Kidney (tissue), 14 donors: ENCODE results near the gene RNF150. TPM values are rescaled to one million over a fixed set of nuclear protein-coding genes. Genes with fewer than 3 reads are reported as not detected.
A peak's percentile ranks its signal among the peaks of the same experiment; 100 is the strongest.

ENCODE experiments used
- DNase-seq, 5 donors: peaks; one replicate each; pipeline ENCODE4 v3.0.0-alpha.2; 2013 to 2020
- FAIRE-seq: peaks from 2 replicates; lab custom pipeline; 2012; peaks lifted over from hg19 to GRCh38; lab: Jason Lieb, UNC
- H3K27ac ChIP-seq, 2 donors: one replicate each; pipeline ENCODE4 v1.7.0; 2013; ENCODE audit warnings: low read depth in 2 of 2, low read length in 2 of 2, inconsistent platforms in 1 of 2
- H3K27me3 ChIP-seq: one replicate; pipeline ENCODE4 v1.7.1; 2013; ENCODE audit warnings: low read length, inconsistent platforms; ENCODE audit not compliant: control insufficient read depth, insufficient read depth
- H3K36me3 ChIP-seq, 3 donors: one replicate each; pipeline versions ENCODE4 v1.7.0 to v1.7.1; 2013; ENCODE audit warnings: low read length in 3 of 3, control low read depth in 1 of 3, inconsistent platforms in 1 of 3; ENCODE audit not compliant: insufficient read depth in 3 of 3, control insufficient read depth in 2 of 3
- H3K4me1 ChIP-seq, 3 donors: one replicate each; pipeline versions ENCODE4 v1.7.0 to v1.7.1; 2013; ENCODE audit warnings: low read length in 3 of 3, inconsistent platforms in 1 of 3, low read depth in 1 of 3; ENCODE audit not compliant: control insufficient read depth in 2 of 3, insufficient read depth in 2 of 3
- H3K4me3 ChIP-seq, 3 donors: one replicate each; pipeline versions ENCODE4 v1.7.0 to v1.8.1; 2013; ENCODE audit warnings: low read length in 3 of 3, control low read depth in 1 of 3, inconsistent platforms in 1 of 3
- H3K9ac ChIP-seq, 3 donors: one replicate each; pipeline versions ENCODE4 v1.7.0 to v1.7.1; 2013; ENCODE audit warnings: low read length in 3 of 3, control low read depth in 1 of 3, inconsistent platforms in 1 of 3
- H3K9me3 ChIP-seq, 3 donors: one replicate each; pipeline versions ENCODE4 v1.7.0 to v1.7.1; 2013; ENCODE audit warnings: low read length in 3 of 3, control low read depth in 1 of 3, inconsistent platforms in 1 of 3; ENCODE audit not compliant: control insufficient read depth in 2 of 3, insufficient read depth in 1 of 3
- intact Hi-C: fragments of 100-400 bp; cut with DNase I; formaldehyde crosslinking; loops from one replicate; pipeline ENCODE4 v1.11.1; 2022
- polyA plus RNA-seq: library from polyadenylated mRNA; stranded (reverse); fragments of 350-450 nt; fragmentation: Illumina TruSeq; extraction: RNeasy Lipid Tissue Mini Kit (QIAGEN cat#74804); gene quantifications from one replicate; pipeline ENCODE4 v1.2.3, GENCODE V29; 2014; ENCODE audit warnings: low read depth, low replicate concordance; ENCODE audit not compliant: insufficient read depth
- total RNA-seq: library from RNA; stranded (reverse); fragmentation: NEBNext Ultra II Directional; extraction: Animal tissue kit (Norgen Biotek cat#: 25700); gene quantifications from one replicate; pipeline ENCODE4 v1.2.1, GENCODE V29; 2021
- TF ChIP-seq, protein P1 (sequence below): IDR thresholded peaks from 3 replicates; pipeline ENCODE4 v1.5.1; 2012; ENCODE audit warnings: mild to moderate bottlenecking, moderate library complexity, borderline replicate concordance; ENCODE audit not compliant: insufficient read depth; ENCODE audit errors: extremely low read depth
- donor health status: control.
- donor health status: control.
- donor health status: control.
- donor health status: control.
- donor health status: control.
- donor health status: DM: yes; HTN: yes; CAD: no.
- donor health status: Normal renal cell carcinoma (clear cell type).

Gene RNF150
- total and polyA plus RNA-seq, 2 donors from 2014 or later: 5.0 to 34.2 TPM

DNA sequence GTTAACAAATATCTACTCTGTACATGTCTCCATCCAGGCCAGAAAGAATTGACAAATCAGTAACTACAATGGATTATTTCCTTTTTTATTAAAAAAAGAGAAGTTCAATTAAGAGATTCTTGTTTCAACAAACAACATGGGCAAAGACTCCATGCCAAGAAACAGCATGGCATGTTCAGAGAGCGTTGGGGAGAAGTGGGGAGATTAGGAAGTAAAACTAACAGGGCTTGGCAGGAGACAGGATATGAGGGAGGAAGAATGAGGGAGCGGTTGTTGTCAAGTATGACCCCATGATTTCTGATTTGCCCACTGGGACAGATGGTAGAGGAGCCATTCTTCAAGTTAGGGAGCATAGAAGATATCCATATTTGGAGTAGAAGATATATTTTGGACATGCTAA is 128.4 kb downstream of the RNF150 start:
- no peak for FAIRE-seq
- intact Hi-C loops: no loop called here
- Histone ChIP-seq H3K27ac (no peak overlapping the region), H3K27me3 (no peaks in the 10 kb centered on the region), H3K4me3 (no peak overlapping the region), H3K4me1 (peaks cover 0 to 5% (median 2%) of the 10 kb centered on the region in 3 donors), H3K9me3 (no peaks in the 10 kb centered on the region), H3K9ac (no peak overlapping the region), H3K36me3 (no peaks in the 10 kb centered on the region)
- DNase-seq: no peak
- TF ChIP-seq, protein P1, sequence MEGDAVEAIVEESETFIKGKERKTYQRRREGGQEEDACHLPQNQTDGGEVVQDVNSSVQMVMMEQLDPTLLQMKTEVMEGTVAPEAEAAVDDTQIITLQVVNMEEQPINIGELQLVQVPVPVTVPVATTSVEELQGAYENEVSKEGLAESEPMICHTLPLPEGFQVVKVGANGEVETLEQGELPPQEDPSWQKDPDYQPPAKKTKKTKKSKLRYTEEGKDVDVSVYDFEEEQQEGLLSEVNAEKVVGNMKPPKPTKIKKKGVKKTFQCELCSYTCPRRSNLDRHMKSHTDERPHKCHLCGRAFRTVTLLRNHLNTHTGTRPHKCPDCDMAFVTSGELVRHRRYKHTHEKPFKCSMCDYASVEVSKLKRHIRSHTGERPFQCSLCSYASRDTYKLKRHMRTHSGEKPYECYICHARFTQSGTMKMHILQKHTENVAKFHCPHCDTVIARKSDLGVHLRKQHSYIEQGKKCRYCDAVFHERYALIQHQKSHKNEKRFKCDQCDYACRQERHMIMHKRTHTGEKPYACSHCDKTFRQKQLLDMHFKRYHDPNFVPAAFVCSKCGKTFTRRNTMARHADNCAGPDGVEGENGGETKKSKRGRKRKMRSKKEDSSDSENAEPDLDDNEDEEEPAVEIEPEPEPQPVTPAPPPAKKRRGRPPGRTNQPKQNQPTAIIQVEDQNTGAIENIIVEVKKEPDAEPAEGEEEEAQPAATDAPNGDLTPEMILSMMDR: no peak

DNA sequence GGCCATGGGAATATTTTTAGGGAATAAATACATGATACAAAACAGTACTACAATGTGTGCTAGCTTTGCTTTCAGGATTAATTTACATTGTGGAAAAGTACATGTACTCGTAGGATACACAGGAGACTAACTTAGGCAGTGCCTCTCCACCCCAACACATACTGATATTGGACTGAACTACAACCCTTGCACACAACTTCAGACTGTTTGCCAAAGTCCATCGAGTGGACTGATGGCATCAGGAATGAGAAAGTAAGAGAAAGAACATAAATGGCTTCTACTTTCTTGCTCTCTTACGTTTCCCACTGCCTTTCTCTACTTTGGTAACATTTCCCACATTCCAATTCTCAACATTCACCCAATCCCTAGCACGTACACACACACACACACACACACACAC is 130.1 kb downstream of the RNF150 start:
- H3K4me1 ChIP-seq: peaks cover 0 to 5% (median 2%) of the 10 kb centered on the region in 3 donors
- peak overlapping the region in 1 of 3 donors; percentile 14 for H3K9ac ChIP-seq
- no peaks in the 10 kb centered on the region for H3K36me3 ChIP-seq
- H3K27me3 ChIP-seq: no peaks in the 10 kb centered on the region
- intact Hi-C loops: no loop called here
- TF ChIP-seq, protein P1: no peak
- DNase-seq (no peak), FAIRE-seq (no peak)
- no peaks in the 10 kb centered on the region for H3K9me3 ChIP-seq
- no peak overlapping the region for H3K4me3 ChIP-seq
- no peak overlapping the region for H3K27ac ChIP-seq

DNA sequence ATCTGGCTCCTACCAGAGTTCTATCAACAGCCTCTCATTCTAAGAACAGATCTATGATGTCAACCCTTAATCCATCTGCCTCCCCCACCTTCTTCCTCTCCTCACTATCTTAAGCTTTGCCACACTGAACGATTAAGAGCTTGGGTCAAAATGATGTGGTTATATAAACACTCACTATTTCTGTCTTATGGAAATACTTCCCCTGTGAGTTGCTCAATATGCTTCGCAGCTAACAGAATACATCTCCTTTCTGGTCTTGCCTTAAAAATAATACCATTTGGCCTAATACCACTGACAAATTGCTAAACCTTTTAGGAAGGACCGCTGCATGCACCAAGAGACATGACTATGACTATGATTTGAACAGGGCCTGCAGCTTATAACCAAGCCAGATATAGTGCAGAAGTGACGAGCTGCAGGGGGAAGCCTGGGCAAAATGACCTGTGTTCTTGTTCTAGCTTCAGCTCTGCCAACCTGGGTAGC is 130.9 kb downstream of the RNF150 start:
- Histone ChIP-seq H3K4me3 (no peak overlapping the region), H3K27ac (no peak overlapping the region), H3K9me3 (no peaks in the 10 kb centered on the region), H3K9ac (peak overlapping the region in 1 of 3 donors; percentile 14), H3K27me3 (no peaks in the 10 kb centered on the region), H3K4me1 (peaks cover 0 to 5% (median 2%) of the 10 kb centered on the region in 3 donors), H3K36me3 (no peaks in the 10 kb centered on the region)
- FAIRE-seq (no peak), DNase-seq (no peak)
- TF ChIP-seq, protein P1: no peak
- intact Hi-C loops: no loop called here

DNA sequence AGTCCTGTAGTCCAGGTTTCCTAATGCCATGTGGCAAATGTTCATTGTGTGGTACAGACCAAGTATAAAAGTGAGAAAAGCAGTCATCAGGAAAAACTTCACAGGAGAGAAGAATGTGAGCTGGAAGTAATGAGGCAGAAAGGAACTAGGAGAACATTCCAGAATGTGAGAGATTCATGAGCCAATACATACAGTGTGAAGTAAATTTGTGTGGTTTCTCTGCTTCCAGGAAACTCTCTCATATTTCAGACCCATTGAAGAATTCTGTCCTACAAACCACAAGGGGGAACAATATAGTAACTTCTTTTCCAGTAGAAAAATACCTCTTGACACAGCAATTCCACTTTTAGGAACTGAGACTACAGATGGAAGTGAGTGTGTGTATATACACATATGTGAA is 136.5 kb downstream of the RNF150 start:
- intact Hi-C loops: no loop called here
- no peak for FAIRE-seq
- DNase-seq: peak in 2 of 5 donors; percentile 67 to 82

More for the DNA sequence above, 136.5 kb downstream of the RNF150 start:
- no peaks in the 10 kb centered on the region for H3K36me3 ChIP-seq
- H3K9ac ChIP-seq: no peak overlapping the region
- no peak overlapping the region for H3K4me3 ChIP-seq
- no peaks in the 10 kb centered on the region for H3K9me3 ChIP-seq
- peak overlapping the region; percentile 20 to 25 for H3K27ac ChIP-seq
- no peaks in the 10 kb centered on the region for H3K27me3 ChIP-seq
- TF ChIP-seq, protein P1: peak; percentile 14
- peaks cover 0 to 12% (median 9%) of the 10 kb centered on the region in 3 donors for H3K4me1 ChIP-seq
